NCI-H2081 treated with DMSO at 0.1 percent for 48 hours (cell line): ENCODE measurements around the gene PCP4L1.
A peak's percentile ranks its signal among the peaks of the same experiment; 100 is the strongest.

Experiments
- DNase-seq: peaks from one replicate; lab custom pipeline; 2025; lab: John Stamatoyannopoulos, UW

Gene PCP4L1

GRCh38 chr1:161266836-161267235 is 8.3 kb downstream of the PCP4L1 start:
- DNase-seq: no peak

- DNase-seq: no peak
Observed at GRCh38 chr1:161267321-161267720, 8.8 kb downstream of the PCP4L1 start.

GRCh38 chr1:161273402-161273801 is 14.9 kb downstream of the PCP4L1 start:
- DNase-seq: no peak

- DNase-seq: no peak
Observed at GRCh38 chr1:161274874-161275273, 16.3 kb downstream of the PCP4L1 start.

- no peak for DNase-seq
Observed at GRCh38 chr1:161282991-161283390, 24.4 kb downstream of the PCP4L1 start.

GRCh38 chr1:161285113-161285512 is 26.6 kb downstream of the PCP4L1 start:
- DNase-seq: no peak

GRCh38 chr1:161285521-161285920 is 27.0 kb downstream of the PCP4L1 start:
- no peak for DNase-seq

GRCh38 chr1:161287482-161288054 is 29.0 kb downstream of the PCP4L1 start:
- DNase-seq: no peak

GRCh38 chr1:161290779-161291178 is 32.2 kb downstream of the PCP4L1 start:
- DNase-seq: no peak

- no peak for DNase-seq
Observed at GRCh38 chr1:161297415-161297814, 38.9 kb downstream of the PCP4L1 start.

GRCh38 chr1:161298116-161298515 is 39.6 kb downstream of the PCP4L1 start:
- DNase-seq: no peak

GRCh38 chr1:161299347-161299746 is 40.8 kb downstream of the PCP4L1 start:
- DNase-seq: no peak

- DNase-seq: no peak
Observed at GRCh38 chr1:161300478-161300877, 41.9 kb downstream of the PCP4L1 start.

- no peak for DNase-seq
Observed at GRCh38 chr1:161304927-161305866, 46.7 kb downstream of the PCP4L1 start.

- peak; percentile 30 for DNase-seq
Observed at GRCh38 chr1:161305867-161306519, 47.4 kb downstream of the PCP4L1 start.

GRCh38 chr1:161307230-161307768 is 48.8 kb downstream of the PCP4L1 start:
- DNase-seq: no peak

- DNase-seq: no peak
Observed at GRCh38 chr1:161307892-161308638, 49.5 kb downstream of the PCP4L1 start.

- no peak for DNase-seq
Observed at GRCh38 chr1:161309868-161310267, 51.3 kb downstream of the PCP4L1 start, which contains the start of gene MPZ. MPZ (minus strand) TSS chr1:161309968; CDS start chr1:161309905, 63 bp downstream.

GRCh38 chr1:161311595-161312181 is 53.1 kb downstream of the PCP4L1 start:
- no peak for DNase-seq

- DNase-seq: no peak
Observed at GRCh38 chr1:161313554-161314200, 55.1 kb downstream of the PCP4L1 start.
